Measurements from ENCODE around the gene SPACDR. TPM values are rescaled to one million over a fixed set of nuclear protein-coding genes. Genes with fewer than 3 reads are reported as not detected.

SPACDR gene
- total RNA-seq, 1 experiment from 2014 or later: 2.9 TPM

- H3K4me3 ChIP-seq (ENCODE audit: low read depth, low read length, poor library complexity, severe bottlenecking): no peak overlapping the region
- DNase-seq (ENCODE audit: low spot score): no peak
- no TSS peak for BruUV-seq (replicated peaks)
- no peaks in the 10 kb centered on the region for H3K9me3 ChIP-seq (ENCODE audit: low read depth, low read length, poor library complexity, severe bottlenecking)
- peaks cover 23% of the 10 kb centered on the region for H3K4me1 ChIP-seq (ENCODE audit: insufficient read depth, low read length, poor library complexity, severe bottlenecking)
- POLR2A ChIA-PET (ENCODE audit: low non-redundant PET): no interaction called here
- H3K36me3 ChIP-seq (ENCODE audit: insufficient read depth, low read length, poor library complexity, severe bottlenecking): peaks cover 41% of the 10 kb centered on the region
- no peaks in the 10 kb centered on the region for H3K27me3 ChIP-seq (replicated peaks; ENCODE audit: insufficient read depth, low read depth, low read length, poor library complexity)
- peak overlapping the region; percentile 49 for H3K27ac ChIP-seq (ENCODE audit: low read depth, low read length, poor library complexity, severe bottlenecking)
- CTCF ChIA-PET: no interaction called here
- intact Hi-C loops (cut with micrococcal nuclease; ENCODE audit: unreplicated experiment): no loop called here
- TF ChIP-seq EZH2 (IDR thresholded peaks at IDR 0.05; ENCODE audit: borderline replicate concordance, low read depth, low read length, poor library complexity, severe bottlenecking) (no peak), CTCF (conservative IDR thresholded peaks at IDR 0.05; ENCODE audit: low read depth, low read length) (no peak)
Observed at GRCh38 chr7:100433276-100433591, 30.8 kb downstream of the SPACDR start.

GRCh38 chr7:100432621-100433275 lies 31.3 kb downstream of the SPACDR start:
- H3K27ac ChIP-seq (ENCODE audit: low read depth, low read length, poor library complexity, severe bottlenecking): peak overlapping the region; percentile 99
- CTCF ChIA-PET: no interaction called here
- no peak for DNase-seq (ENCODE audit: low spot score)
- H3K36me3 ChIP-seq (ENCODE audit: insufficient read depth, low read length, poor library complexity, severe bottlenecking): peaks cover 41% of the 10 kb centered on the region
- peaks cover 23% of the 10 kb centered on the region for H3K4me1 ChIP-seq (ENCODE audit: insufficient read depth, low read length, poor library complexity, severe bottlenecking)
- peak overlapping the region; percentile 93 for H3K4me3 ChIP-seq (ENCODE audit: low read depth, low read length, poor library complexity, severe bottlenecking)
- no TSS peak for BruUV-seq (replicated peaks)
- H3K27me3 ChIP-seq (replicated peaks; ENCODE audit: insufficient read depth, low read depth, low read length, poor library complexity): no peaks in the 10 kb centered on the region
- POLR2A ChIA-PET (ENCODE audit: low non-redundant PET): no interaction called here
- intact Hi-C loops (cut with micrococcal nuclease; ENCODE audit: unreplicated experiment): no loop called here
- peaks cover 2% of the 10 kb centered on the region for H3K9me3 ChIP-seq (ENCODE audit: low read depth, low read length, poor library complexity, severe bottlenecking)
- TF ChIP-seq EZH2 (IDR thresholded peaks at IDR 0.05; ENCODE audit: borderline replicate concordance, low read depth, low read length, poor library complexity, severe bottlenecking): no peak
- TF ChIP-seq CTCF (conservative IDR thresholded peaks at IDR 0.05; ENCODE audit: low read depth, low read length): no peak

GRCh38 chr7:100432053-100432452 lies 32.0 kb downstream of the SPACDR start:
- no TSS peak for BruUV-seq (replicated peaks)
- TF ChIP-seq EZH2 (IDR thresholded peaks at IDR 0.05; ENCODE audit: borderline replicate concordance, low read depth, low read length, poor library complexity, severe bottlenecking): no peak
- TF ChIP-seq CTCF (conservative IDR thresholded peaks at IDR 0.05; ENCODE audit: low read depth, low read length): no peak
- intact Hi-C loops (cut with micrococcal nuclease; ENCODE audit: unreplicated experiment): no loop called here
- Histone ChIP-seq H3K4me1 (ENCODE audit: insufficient read depth, low read length, poor library complexity, severe bottlenecking) (peaks cover 23% of the 10 kb centered on the region), H3K27ac (ENCODE audit: low read depth, low read length, poor library complexity, severe bottlenecking) (peak overlapping the region; percentile 99), H3K36me3 (ENCODE audit: insufficient read depth, low read length, poor library complexity, severe bottlenecking) (peaks cover 41% of the 10 kb centered on the region), H3K4me3 (ENCODE audit: low read depth, low read length, poor library complexity, severe bottlenecking) (peak overlapping the region; percentile 93), H3K9me3 (ENCODE audit: low read depth, low read length, poor library complexity, severe bottlenecking) (peaks cover 4% of the 10 kb centered on the region), H3K27me3 (replicated peaks; ENCODE audit: insufficient read depth, low read depth, low read length, poor library complexity) (no peaks in the 10 kb centered on the region)
- POLR2A ChIA-PET (ENCODE audit: low non-redundant PET): no interaction called here
- CTCF ChIA-PET: no interaction called here
- DNase-seq (ENCODE audit: low spot score): no peak

All from A673 (cell line).